GM18867 (cell line): ENCODE data around the gene S100A1.

Source experiments
- ATAC-seq: cut with Tn5 transposase; IDR thresholded peaks from one replicate; pipeline ENCODE4 v1.9.1; 2021; ENCODE audit warnings: mild to moderate bottlenecking, moderate library complexity; ENCODE audit not compliant: unreplicated experiment

Gene S100A1

GRCh38 chr1:153609585-153609907 is 18.7 kb upstream of the S100A1 start:
- ATAC-seq, result no peak

- no peak for ATAC-seq
Observed at GRCh38 chr1:153610334-153610733, 17.9 kb upstream of the S100A1 start.

GRCh38 chr1:153610811-153611301 is 17.4 kb upstream of the S100A1 start:
- no peak for ATAC-seq

- ATAC-seq, result no peak
Observed at GRCh38 chr1:153611356-153611755, 16.9 kb upstream of the S100A1 start.

GRCh38 chr1:153612111-153612754 is 16.0 kb upstream of the S100A1 start:
- no peak for ATAC-seq

GRCh38 chr1:153612755-153613331 is 15.4 kb upstream of the S100A1 start, which contains the start of gene S100A16:
TSS of gene S100A16 (minus strand) at chr1:153613137. CDS start at chr1:153608151, 4,986 bp downstream.
- no peak for ATAC-seq

GRCh38 chr1:153613406-153613805 is 14.8 kb upstream of the S100A1 start:
- no peak for ATAC-seq

- ATAC-seq, result no peak
Observed at GRCh38 chr1:153614189-153614900, 13.9 kb upstream of the S100A1 start.

GRCh38 chr1:153614906-153615305 is 13.3 kb upstream of the S100A1 start:
- ATAC-seq, result no peak

GRCh38 chr1:153615406-153615805 is 12.8 kb upstream of the S100A1 start:
- no peak for ATAC-seq

- ATAC-seq, result no peak
Observed at GRCh38 chr1:153616144-153616916, 11.9 kb upstream of the S100A1 start, which contains the start of gene S100A14. TSS of gene S100A14 (minus strand) at chr1:153616325. CDS start at chr1:153615858, 467 bp downstream.

- ATAC-seq, result no peak
Observed at GRCh38 chr1:153616917-153617311, 11.3 kb upstream of the S100A1 start.

GRCh38 chr1:153617663-153618062 is 10.6 kb upstream of the S100A1 start:
- peak; percentile 78 for ATAC-seq

- no peak for ATAC-seq
Observed at GRCh38 chr1:153619171-153619570, 9.1 kb upstream of the S100A1 start.

- no peak for ATAC-seq
Observed at GRCh38 chr1:153623101-153623500, 5.1 kb upstream of the S100A1 start.

- no peak for ATAC-seq
Observed at GRCh38 chr1:153624965-153625611, 3.1 kb upstream of the S100A1 start.

- no peak for ATAC-seq
Observed at GRCh38 chr1:153626477-153626903, 1.7 kb upstream of the S100A1 start.

- ATAC-seq, result no peak
Observed at GRCh38 chr1:153626904-153627714, 1.1 kb upstream of the S100A1 start, which contains the start of gene S100A13. TSS of gene S100A13 (minus strand) at chr1:153627505. CDS start at chr1:153626472, 1,033 bp downstream.

GRCh38 chr1:153628638-153629342 is 556 bp downstream of the S100A1 start:
- ATAC-seq, result no peak
